ENCODE results near the gene CRACDL. TPM values are rescaled to one million over a fixed set of nuclear protein-coding genes. Genes with fewer than 3 reads are reported as not detected.

The CRACDL gene
- polyA plus RNA-seq, 1 of the 3 experiments (the other 2 are of a cell fraction) = not detected

- Histone ChIP-seq H4K20me1 (ENCODE audit: insufficient read depth) (no peaks in the 10 kb centered on the region), H3K27ac (ENCODE audit: low read depth in 2 of 2, low read length in 1 of 2) (no peak overlapping the region), H3K79me2 (ENCODE audit: insufficient read depth) (no peaks in the 10 kb centered on the region), H3K9ac (no peak overlapping the region), H3K36me3 (replicated peaks in 1 of 2; ENCODE audit: control insufficient read depth in 1 of 2, insufficient read depth in 2 of 2, low read length in 1 of 2) (no peaks in the 10 kb centered on the region), H3K9me3 (no peaks in the 10 kb centered on the region), H3K27me3 (ENCODE audit: insufficient read depth) (no peaks in the 10 kb centered on the region; the same call in 1 of the 2 replicates), H3K4me1 (ENCODE audit: control insufficient read depth in 1 of 2, insufficient read depth in 2 of 2, low read depth in 1 of 2, low read length in 1 of 2) (no peaks in the 10 kb centered on the region), H3K4me3 (ENCODE audit: low read depth in 2 of 2, low read length in 1 of 2) (no peak overlapping the region), H2AFZ (ENCODE audit: low read depth) (no peak overlapping the region), H3F3A (replicated peaks; ENCODE audit: insufficient read depth) (no peaks in the 10 kb centered on the region), H3K9me2 (no peaks in the 10 kb centered on the region), H3K4me2 (no peak overlapping the region)
- POLR2A ChIA-PET = no interaction called here
- TF ChIP-seq, protein P1, sequence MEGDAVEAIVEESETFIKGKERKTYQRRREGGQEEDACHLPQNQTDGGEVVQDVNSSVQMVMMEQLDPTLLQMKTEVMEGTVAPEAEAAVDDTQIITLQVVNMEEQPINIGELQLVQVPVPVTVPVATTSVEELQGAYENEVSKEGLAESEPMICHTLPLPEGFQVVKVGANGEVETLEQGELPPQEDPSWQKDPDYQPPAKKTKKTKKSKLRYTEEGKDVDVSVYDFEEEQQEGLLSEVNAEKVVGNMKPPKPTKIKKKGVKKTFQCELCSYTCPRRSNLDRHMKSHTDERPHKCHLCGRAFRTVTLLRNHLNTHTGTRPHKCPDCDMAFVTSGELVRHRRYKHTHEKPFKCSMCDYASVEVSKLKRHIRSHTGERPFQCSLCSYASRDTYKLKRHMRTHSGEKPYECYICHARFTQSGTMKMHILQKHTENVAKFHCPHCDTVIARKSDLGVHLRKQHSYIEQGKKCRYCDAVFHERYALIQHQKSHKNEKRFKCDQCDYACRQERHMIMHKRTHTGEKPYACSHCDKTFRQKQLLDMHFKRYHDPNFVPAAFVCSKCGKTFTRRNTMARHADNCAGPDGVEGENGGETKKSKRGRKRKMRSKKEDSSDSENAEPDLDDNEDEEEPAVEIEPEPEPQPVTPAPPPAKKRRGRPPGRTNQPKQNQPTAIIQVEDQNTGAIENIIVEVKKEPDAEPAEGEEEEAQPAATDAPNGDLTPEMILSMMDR (IDR thresholded peaks at IDR 0.05) = no peak
- WGBS (ENCODE audit: low lambda C conversion rate) = 93% methylated on average over 11 of the region's 11 CpGs
- CTCF ChIA-PET = no interaction called here
- DNase-seq = no peak
Observed at GRCh38 chr2:98901702-98902101, 34.3 kb downstream of the CRACDL start.

- H3K27ac ChIP-seq (ENCODE audit: low read depth in 2 of 2, low read length in 1 of 2) = no peak overlapping the region
- CTCF ChIA-PET = no interaction called here
- H3K9me2 ChIP-seq = no peaks in the 10 kb centered on the region
- no peaks in the 10 kb centered on the region for H3K4me1 ChIP-seq (ENCODE audit: control insufficient read depth in 1 of 2, insufficient read depth in 2 of 2, low read depth in 1 of 2, low read length in 1 of 2)
- TF ChIP-seq EZH2phosphoT487 (IDR thresholded peaks at IDR 0.05; ENCODE audit: borderline replicate concordance, low read depth) (no peak), TAF1 (IDR thresholded peaks at IDR 0.05; ENCODE audit: borderline replicate concordance, low read depth, low read length) (no peak), MXI1 (IDR thresholded peaks at IDR 0.05; ENCODE audit: low read depth, low read length) (no peak), RFX5 (IDR thresholded peaks at IDR 0.05; ENCODE audit: low read length) (no peak), FOXJ3 (CRISPR knock-in tag; IDR thresholded peaks at IDR 0.05) (no peak), SMC3 (IDR thresholded peaks at IDR 0.05; ENCODE audit: low read depth, low read length) (no peak), TCF12 (IDR thresholded peaks at IDR 0.05) (no peak), FOSL2 (IDR thresholded peaks at IDR 0.05; ENCODE audit: borderline replicate concordance, low read depth) (no peak), YY1 (IDR thresholded peaks at IDR 0.05; ENCODE audit: low read depth) (no peak), RCOR1 (IDR thresholded peaks at IDR 0.05; ENCODE audit: low read length) (no peak), USF2 (IDR thresholded peaks at IDR 0.05; ENCODE audit: borderline replicate concordance, low read depth, low read length) (no peak)
- TF ChIP-seq, protein P2, sequence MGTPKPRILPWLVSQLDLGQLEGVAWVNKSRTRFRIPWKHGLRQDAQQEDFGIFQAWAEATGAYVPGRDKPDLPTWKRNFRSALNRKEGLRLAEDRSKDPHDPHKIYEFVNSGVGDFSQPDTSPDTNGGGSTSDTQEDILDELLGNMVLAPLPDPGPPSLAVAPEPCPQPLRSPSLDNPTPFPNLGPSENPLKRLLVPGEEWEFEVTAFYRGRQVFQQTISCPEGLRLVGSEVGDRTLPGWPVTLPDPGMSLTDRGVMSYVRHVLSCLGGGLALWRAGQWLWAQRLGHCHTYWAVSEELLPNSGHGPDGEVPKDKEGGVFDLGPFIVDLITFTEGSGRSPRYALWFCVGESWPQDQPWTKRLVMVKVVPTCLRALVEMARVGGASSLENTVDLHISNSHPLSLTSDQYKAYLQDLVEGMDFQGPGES (IDR thresholded peaks at IDR 0.05; ENCODE audit: low read depth, low read length) = no peak
- TF ChIP-seq, protein P1 (IDR thresholded peaks at IDR 0.05) = no peak
- TF ChIP-seq, protein P3, sequence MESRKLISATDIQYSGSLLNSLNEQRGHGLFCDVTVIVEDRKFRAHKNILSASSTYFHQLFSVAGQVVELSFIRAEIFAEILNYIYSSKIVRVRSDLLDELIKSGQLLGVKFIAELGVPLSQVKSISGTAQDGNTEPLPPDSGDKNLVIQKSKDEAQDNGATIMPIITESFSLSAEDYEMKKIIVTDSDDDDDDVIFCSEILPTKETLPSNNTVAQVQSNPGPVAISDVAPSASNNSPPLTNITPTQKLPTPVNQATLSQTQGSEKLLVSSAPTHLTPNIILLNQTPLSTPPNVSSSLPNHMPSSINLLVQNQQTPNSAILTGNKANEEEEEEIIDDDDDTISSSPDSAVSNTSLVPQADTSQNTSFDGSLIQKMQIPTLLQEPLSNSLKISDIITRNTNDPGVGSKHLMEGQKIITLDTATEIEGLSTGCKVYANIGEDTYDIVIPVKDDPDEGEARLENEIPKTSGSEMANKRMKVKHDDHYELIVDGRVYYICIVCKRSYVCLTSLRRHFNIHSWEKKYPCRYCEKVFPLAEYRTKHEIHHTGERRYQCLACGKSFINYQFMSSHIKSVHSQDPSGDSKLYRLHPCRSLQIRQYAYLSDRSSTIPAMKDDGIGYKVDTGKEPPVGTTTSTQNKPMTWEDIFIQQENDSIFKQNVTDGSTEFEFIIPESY (IDR thresholded peaks at IDR 0.05; ENCODE audit: borderline replicate concordance, low read depth) = no peak
- TF ChIP-seq, protein P4, sequence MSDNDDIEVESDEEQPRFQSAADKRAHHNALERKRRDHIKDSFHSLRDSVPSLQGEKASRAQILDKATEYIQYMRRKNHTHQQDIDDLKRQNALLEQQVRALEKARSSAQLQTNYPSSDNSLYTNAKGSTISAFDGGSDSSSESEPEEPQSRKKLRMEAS (IDR thresholded peaks at IDR 0.05; ENCODE audit: low read depth) = no peak
- no peak overlapping the region for H3K4me3 ChIP-seq (ENCODE audit: low read depth in 2 of 2, low read length in 1 of 2)
- DNase-seq = no peak
- no peaks in the 10 kb centered on the region for H3K9me3 ChIP-seq
- H2AFZ ChIP-seq (ENCODE audit: low read depth) = no peak overlapping the region
- WGBS (ENCODE audit: low lambda C conversion rate) = 89% methylated on average over 3 of the region's 3 CpGs
- no peaks in the 10 kb centered on the region for H3K36me3 ChIP-seq (replicated peaks in 1 of 2; ENCODE audit: control insufficient read depth in 1 of 2, insufficient read depth in 2 of 2, low read length in 1 of 2)
- no peaks in the 10 kb centered on the region for H3F3A ChIP-seq (replicated peaks; ENCODE audit: insufficient read depth)
- no peak overlapping the region for H3K9ac ChIP-seq
- POLR2A ChIA-PET = no interaction called here
- no peaks in the 10 kb centered on the region for H3K79me2 ChIP-seq (ENCODE audit: insufficient read depth)
- no peaks in the 10 kb centered on the region for H4K20me1 ChIP-seq (ENCODE audit: insufficient read depth)
- H3K27me3 ChIP-seq (ENCODE audit: insufficient read depth) = no peaks in the 10 kb centered on the region; the same call in 1 of the 2 replicates
- no peak overlapping the region for H3K4me2 ChIP-seq
Observed at GRCh38 chr2:98901291-98901690, 34.7 kb downstream of the CRACDL start.

Measured in SK-N-SH (cell line).